Thyroid gland (tissue), 4 donors: ENCODE results near the gene CST7. TPM values are rescaled to one million over a fixed set of nuclear protein-coding genes. Genes with fewer than 3 reads are reported as not detected.

Experiments used
- DNase-seq, 2 donors: peaks; one replicate each; pipeline ENCODE4 v3.0.0-alpha.2; 2019
- H3K27ac ChIP-seq, 3 donors: fragments of 200-600 bp; sonication (generic); 1 replicate in 2 of 3; 2 replicates in 1 of 3; pipeline ENCODE4 v1.5.1; 2016 to 2019; ENCODE audit warnings: mild to moderate bottlenecking in 1 of 3, moderate library complexity in 1 of 3
- H3K27me3 ChIP-seq: fragments of 200-600 bp; sonication (generic); one replicate; pipeline ENCODE4 v1.5.1; 2019
- H3K36me3 ChIP-seq, 2 donors: fragments of 200-600 bp; sonication (generic); one replicate each; pipeline ENCODE4 v1.5.1; 2016 to 2019
- H3K4me1 ChIP-seq, 2 donors: fragments of 200-600 bp; sonication (generic); one replicate each; pipeline ENCODE4 v1.5.1; 2017 to 2019
- H3K4me3 ChIP-seq, 3 donors: fragments of 200-600 bp; sonication (generic); replicated peaks in 1 of 3; 1 replicate in 2 of 3; 2 replicates in 1 of 3; pipeline ENCODE4 v1.5.1; 2016; ENCODE audit warnings: mild to moderate bottlenecking in 1 of 3
- H3K9me3 ChIP-seq: fragments of 200-600 bp; sonication (generic); one replicate; pipeline ENCODE4 v1.5.1; 2017
- POLR2A ChIP-seq, 2 donors: fragments of 450-650 bp; IDR thresholded peaks; one replicate each; pipeline ENCODE4 v1.6.1; 2017; ENCODE audit warnings: antibody characterized with exemption in 2 of 2, mild to moderate bottlenecking in 2 of 2, moderate library complexity in 1 of 2
- WGBS, 2 donors: methylation state at CpG; one replicate each; pipeline ENCODE4 v1.1.5; 2017; 5-methylcytosine and 5-hydroxymethylcytosine counted together
- intact Hi-C: fragments of 100-400 bp; cut with DNase I; formaldehyde crosslinking; loops from one replicate; pipeline ENCODE4 v1.15.1; 2023
- total RNA-seq, 4 donors: library from RNA; depleted of rRNA; stranded (reverse); fragments of >200 nt; gene quantifications; one replicate each; pipeline ENCODE4 v1.2.3, GENCODE V29; 2016
- TF ChIP-seq, protein P1 (sequence below), 6 experiments: fragments of 200-600 bp in 3 of 6; fragments of 450-650 bp in 3 of 6; sonication (generic) in 3 of 6; IDR thresholded peaks; one replicate each; pipeline ENCODE4 v1.5.1; 2016 to 2019; ENCODE audit warnings: antibody characterized with exemption in 6 of 6, mild to moderate bottlenecking in 2 of 6, inconsistent platforms in 1 of 6, moderate library complexity in 1 of 6

CST7 gene, protein sequence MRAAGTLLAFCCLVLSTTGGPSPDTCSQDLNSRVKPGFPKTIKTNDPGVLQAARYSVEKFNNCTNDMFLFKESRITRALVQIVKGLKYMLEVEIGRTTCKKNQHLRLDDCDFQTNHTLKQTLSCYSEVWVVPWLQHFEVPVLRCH
- 1 to 10 TPM; 1.3 to 3.6 (median 2.5) TPM for total RNA-seq

DNA sequence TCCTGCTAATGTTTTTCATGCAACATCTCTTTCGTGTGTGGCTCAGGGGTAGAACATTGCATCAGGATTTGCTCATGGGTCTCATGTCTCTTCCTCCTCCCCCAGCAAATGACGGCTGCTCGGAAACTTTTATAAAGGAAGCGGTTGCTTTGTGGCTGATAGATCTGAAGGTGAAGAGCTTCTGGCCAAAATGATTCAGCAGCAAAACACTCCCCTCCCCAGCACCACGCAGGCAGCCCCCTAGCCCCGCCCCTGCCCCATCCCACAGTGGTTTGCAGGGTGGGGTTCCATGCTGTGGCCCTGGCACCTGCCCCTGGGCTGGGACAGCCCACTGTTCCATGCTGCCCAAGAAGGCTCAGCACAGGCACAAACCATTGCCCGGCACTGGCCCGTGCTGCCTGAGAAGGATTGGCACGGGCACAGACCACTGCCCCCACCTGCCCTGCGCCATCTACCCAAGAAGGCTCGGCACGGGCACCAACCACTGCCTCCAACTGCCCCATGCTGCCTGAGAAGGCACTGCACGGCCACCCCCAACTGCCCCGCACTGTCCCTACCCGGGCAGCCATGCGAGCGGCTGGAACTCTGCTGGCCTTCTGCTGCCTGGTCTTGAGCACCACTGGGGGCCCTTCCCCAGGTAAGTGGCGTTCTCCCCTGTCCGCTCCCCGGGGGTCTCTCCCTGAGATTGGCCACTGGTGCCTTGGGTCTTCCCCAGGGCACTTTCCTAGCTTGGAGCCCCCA, at the start of gene CST7:
Gene CST7, plus strand, starts transcription at position 331 of the 741 bp plus-strand sequence. Its CDS starts 237 bp downstream, at position 568.
- no peak within 1 kb of the TSS for H3K27ac ChIP-seq
- DNase-seq, result no peak
- H3K9me3 ChIP-seq, result no peaks in the 10 kb centered on the region
- H3K27me3 ChIP-seq, result no peaks in the 10 kb centered on the region
- no peaks in the 10 kb centered on the region for H3K36me3 ChIP-seq
- H3K4me3 ChIP-seq, result no peak within 1 kb of the TSS
- peaks cover 0 to 8% of the 10 kb centered on the region in 2 donors for H3K4me1 ChIP-seq
- WGBS, 2 donors, result 83 to 88% methylated on average over 8 to 16 of the region's 20 CpGs
- TF ChIP-seq, protein P1, sequence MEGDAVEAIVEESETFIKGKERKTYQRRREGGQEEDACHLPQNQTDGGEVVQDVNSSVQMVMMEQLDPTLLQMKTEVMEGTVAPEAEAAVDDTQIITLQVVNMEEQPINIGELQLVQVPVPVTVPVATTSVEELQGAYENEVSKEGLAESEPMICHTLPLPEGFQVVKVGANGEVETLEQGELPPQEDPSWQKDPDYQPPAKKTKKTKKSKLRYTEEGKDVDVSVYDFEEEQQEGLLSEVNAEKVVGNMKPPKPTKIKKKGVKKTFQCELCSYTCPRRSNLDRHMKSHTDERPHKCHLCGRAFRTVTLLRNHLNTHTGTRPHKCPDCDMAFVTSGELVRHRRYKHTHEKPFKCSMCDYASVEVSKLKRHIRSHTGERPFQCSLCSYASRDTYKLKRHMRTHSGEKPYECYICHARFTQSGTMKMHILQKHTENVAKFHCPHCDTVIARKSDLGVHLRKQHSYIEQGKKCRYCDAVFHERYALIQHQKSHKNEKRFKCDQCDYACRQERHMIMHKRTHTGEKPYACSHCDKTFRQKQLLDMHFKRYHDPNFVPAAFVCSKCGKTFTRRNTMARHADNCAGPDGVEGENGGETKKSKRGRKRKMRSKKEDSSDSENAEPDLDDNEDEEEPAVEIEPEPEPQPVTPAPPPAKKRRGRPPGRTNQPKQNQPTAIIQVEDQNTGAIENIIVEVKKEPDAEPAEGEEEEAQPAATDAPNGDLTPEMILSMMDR (IDR thresholded peaks at IDR 0.05), result no peak
- TF ChIP-seq POLR2A (IDR thresholded peaks at IDR 0.05), result no peak
- intact Hi-C loops, result no loop called here

DNA sequence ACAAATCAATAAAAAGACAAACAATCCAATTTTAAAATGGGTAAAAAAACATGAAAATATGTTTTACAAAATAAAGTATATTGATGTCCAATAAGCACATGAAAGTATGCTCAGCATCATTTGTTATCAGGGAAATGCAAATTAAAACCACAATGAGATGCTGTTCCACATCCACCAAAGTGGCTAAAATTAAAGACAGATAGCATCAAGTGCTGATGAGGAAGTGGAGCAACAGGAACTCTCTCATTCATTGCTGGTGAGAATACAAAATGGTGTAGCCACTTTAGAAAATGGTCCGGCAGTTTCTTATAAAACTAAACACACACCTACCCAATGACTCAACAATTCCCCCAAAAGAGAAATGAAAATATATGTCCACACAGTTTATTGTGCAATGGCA, 42.3 kb upstream of the CST7 start:
- no peaks in the 10 kb centered on the region for H3K9me3 ChIP-seq
- no peak overlapping the region for H3K27ac ChIP-seq
- no peak for DNase-seq
- H3K4me3 ChIP-seq, result no peak overlapping the region
- no peaks in the 10 kb centered on the region for H3K36me3 ChIP-seq
- TF ChIP-seq POLR2A (IDR thresholded peaks at IDR 0.05), result no peak
- TF ChIP-seq, protein P1 (IDR thresholded peaks at IDR 0.05), result no peak
- WGBS, 2 donors, result 97% methylated on average over 1 of the region's 1 CpG
- intact Hi-C loops, result no loop called here
- no peaks in the 10 kb centered on the region for H3K4me1 ChIP-seq
- H3K27me3 ChIP-seq, result no peaks in the 10 kb centered on the region

DNA sequence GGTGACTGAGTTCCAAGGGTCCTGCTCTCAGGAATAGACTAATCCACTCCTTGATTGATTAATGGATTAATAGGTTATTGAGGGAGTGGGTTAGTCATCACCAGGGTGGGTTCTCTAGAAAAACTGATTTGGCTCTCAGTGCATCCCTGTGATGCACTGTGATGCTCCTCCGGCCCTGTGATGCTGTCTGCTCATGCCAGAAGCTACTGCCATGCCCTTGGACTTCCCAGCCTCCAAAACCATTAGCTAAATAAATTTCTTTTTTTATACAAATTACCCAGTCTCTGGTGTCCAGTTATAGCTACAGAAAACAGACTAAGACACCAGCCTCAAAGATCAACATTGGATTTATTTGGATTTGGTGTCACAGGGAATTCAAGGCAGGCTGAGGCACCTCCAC, 40.4 kb upstream of the CST7 start:
- Histone ChIP-seq H3K4me3 (no peak overlapping the region), H3K27ac (no peak overlapping the region), H3K4me1 (no peaks in the 10 kb centered on the region), H3K9me3 (no peaks in the 10 kb centered on the region), H3K36me3 (no peaks in the 10 kb centered on the region), H3K27me3 (no peaks in the 10 kb centered on the region)
- TF ChIP-seq, protein P1 (IDR thresholded peaks at IDR 0.05), result no peak
- no peak for TF ChIP-seq POLR2A (IDR thresholded peaks at IDR 0.05)
- intact Hi-C loops, result no loop called here
- 100% methylated on average over 1 of the region's 1 CpG for WGBS, 2 donors
- no peak for DNase-seq

DNA sequence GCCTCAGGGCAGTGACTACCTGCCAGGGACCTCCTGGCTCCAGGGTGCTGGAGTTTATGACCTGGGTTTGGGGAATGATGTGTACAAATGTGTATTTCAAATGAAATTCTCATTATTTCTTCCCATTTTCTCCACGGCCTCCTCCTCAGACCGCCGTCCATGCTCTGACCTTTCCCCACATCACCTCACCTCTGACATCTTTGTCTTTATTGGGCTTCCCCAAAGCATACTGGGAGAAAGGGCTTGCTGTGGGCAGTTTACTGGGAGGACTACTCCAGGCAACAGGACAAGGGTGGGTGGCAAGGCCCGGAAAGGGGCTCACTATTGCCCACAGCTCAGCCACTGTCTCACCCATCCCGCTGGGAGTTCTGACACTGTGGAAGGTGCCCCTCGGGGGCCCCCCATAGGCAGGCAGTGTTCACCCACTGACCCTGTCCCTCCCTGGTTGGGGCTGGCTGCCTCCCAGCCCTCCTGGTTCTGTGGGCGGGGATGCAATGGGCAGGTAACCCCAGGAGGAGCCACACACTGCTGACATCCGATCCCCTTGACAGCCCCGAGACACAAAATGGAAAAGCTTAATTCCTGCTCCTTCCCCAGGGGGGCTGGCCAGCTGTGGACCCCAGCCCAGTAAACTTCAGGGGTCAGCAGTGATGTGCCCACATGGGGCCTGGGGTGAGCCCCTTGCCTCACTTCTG, 39.8 kb upstream of the CST7 start:
- TF ChIP-seq, protein P1 (IDR thresholded peaks at IDR 0.05), result no peak
- no peak for TF ChIP-seq POLR2A (IDR thresholded peaks at IDR 0.05)
- no peak for DNase-seq
- WGBS, 2 donors, result 89 to 97% methylated on average over 6 to 9 of the region's 9 CpGs
- no peaks in the 10 kb centered on the region for H3K9me3 ChIP-seq
- H3K4me1 ChIP-seq, result no peaks in the 10 kb centered on the region
- H3K27ac ChIP-seq, result no peak overlapping the region
- H3K27me3 ChIP-seq, result no peaks in the 10 kb centered on the region
- H3K36me3 ChIP-seq, result no peaks in the 10 kb centered on the region
- no peak overlapping the region for H3K4me3 ChIP-seq
- intact Hi-C loops, result no loop called here

DNA sequence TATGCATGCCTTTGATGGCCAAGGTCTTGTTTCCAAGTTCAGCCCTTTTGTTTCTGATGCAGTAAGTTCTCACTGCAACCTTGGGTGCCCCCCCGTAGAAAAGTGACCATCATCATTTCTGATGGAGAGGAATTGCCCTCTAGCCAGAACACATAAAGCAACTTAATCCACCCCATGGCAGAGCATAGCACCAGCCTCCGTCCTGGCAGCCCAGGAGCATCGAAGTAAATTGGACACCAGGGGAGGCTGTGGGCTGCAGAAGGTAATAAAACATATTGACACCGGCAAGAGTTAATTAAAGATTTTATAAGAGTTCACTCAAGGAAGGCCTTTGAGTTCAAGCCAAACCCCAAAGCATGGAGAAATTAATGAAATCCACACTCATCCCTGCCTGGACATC, 39.2 kb upstream of the CST7 start:
- H3K4me3 ChIP-seq, result no peak overlapping the region
- no peaks in the 10 kb centered on the region for H3K27me3 ChIP-seq
- DNase-seq, result no peak
- no peaks in the 10 kb centered on the region for H3K4me1 ChIP-seq
- TF ChIP-seq, protein P1 (IDR thresholded peaks at IDR 0.05), result no peak
- no peak for TF ChIP-seq POLR2A (IDR thresholded peaks at IDR 0.05)
- no peak overlapping the region for H3K27ac ChIP-seq
- intact Hi-C loops, result no loop called here
- 91 to 93% methylated on average over 4 of the region's 4 CpGs for WGBS, 2 donors
- no peaks in the 10 kb centered on the region for H3K9me3 ChIP-seq
- no peaks in the 10 kb centered on the region for H3K36me3 ChIP-seq
